Measurements from ENCODE around the gene CARD19. TPM values are rescaled to one million over a fixed set of nuclear protein-coding genes. Genes with fewer than 3 reads are reported as not detected.

The CARD19 gene
- total RNA-seq, 1 experiment from 2014 or later = 11.4 TPM

GRCh38 chr9:93082841-93083411 is 13.1 kb upstream of the CARD19 start:
- Mint-ChIP-seq H3K27me3 (ENCODE audit: insufficient read depth, unreplicated experiment) (no peaks in the 10 kb centered on the region), H3K4me1 (ENCODE audit: low read depth, unreplicated experiment) (no peaks in the 10 kb centered on the region), H3K4me3 (ENCODE audit: unreplicated experiment) (no peak overlapping the region), H3K36me3 (ENCODE audit: insufficient read depth, unreplicated experiment) (no peaks in the 10 kb centered on the region), H3K27ac (ENCODE audit: unreplicated experiment) (no peak overlapping the region), H3K9me3 (ENCODE audit: unreplicated experiment) (no peaks in the 10 kb centered on the region)
- H3K9me3 ChIP-seq = no peaks in the 10 kb centered on the region
- POLR2A ChIA-PET = no interaction called here
- no peak for TF ChIP-seq CTCF (IDR thresholded peaks at IDR 0.05; ENCODE audit: insufficient read depth in 1 of 2, low read depth in 1 of 2, low read length in 1 of 2, severe bottlenecking in 1 of 2, unreplicated experiment in 1 of 2)
- H3K4me1 ChIP-seq = no peaks in the 10 kb centered on the region
- BruUV-seq (replicated peaks) = no TSS peak
- no peaks in the 10 kb centered on the region for H3K36me3 ChIP-seq (ENCODE audit: control insufficient read depth, insufficient read depth, low read length)
- no peak for DNase-seq
- CTCF ChIA-PET = no interaction called here
- no peaks in the 10 kb centered on the region for H3K27me3 ChIP-seq (replicated peaks; ENCODE audit: control insufficient read depth, insufficient read depth, low read length)
- intact Hi-C loops (cut with micrococcal nuclease; ENCODE audit: unreplicated experiment) = no loop called here
- no peak overlapping the region for H3K4me3 ChIP-seq (ENCODE audit: low read depth, low read length)

- ChIA-PET POLR2A (no interaction called here), CTCF (no interaction called here)
- no peaks in the 10 kb centered on the region for H3K27me3 Mint-ChIP-seq (ENCODE audit: insufficient read depth, unreplicated experiment)
- DNase-seq = no peak
- Histone ChIP-seq H3K4me3 (ENCODE audit: low read depth, low read length) (no peak overlapping the region), H3K27me3 (replicated peaks; ENCODE audit: control insufficient read depth, insufficient read depth, low read length) (no peaks in the 10 kb centered on the region), H3K4me1 (no peaks in the 10 kb centered on the region), H3K9me3 (no peaks in the 10 kb centered on the region), H3K36me3 (ENCODE audit: control insufficient read depth, insufficient read depth, low read length) (no peaks in the 10 kb centered on the region)
- no TSS peak for BruUV-seq (replicated peaks)
- TF ChIP-seq CTCF (IDR thresholded peaks at IDR 0.05; ENCODE audit: insufficient read depth in 1 of 2, low read depth in 1 of 2, low read length in 1 of 2, severe bottlenecking in 1 of 2, unreplicated experiment in 1 of 2) = no peak
- H3K36me3 Mint-ChIP-seq (ENCODE audit: insufficient read depth, unreplicated experiment) = no peaks in the 10 kb centered on the region
- intact Hi-C loops (cut with micrococcal nuclease; ENCODE audit: unreplicated experiment) = no loop called here
- no peaks in the 10 kb centered on the region for H3K9me3 Mint-ChIP-seq (ENCODE audit: unreplicated experiment)
- H3K4me1 Mint-ChIP-seq (ENCODE audit: low read depth, unreplicated experiment) = no peaks in the 10 kb centered on the region
- no peak overlapping the region for H3K27ac Mint-ChIP-seq (ENCODE audit: unreplicated experiment)
- no peak overlapping the region for H3K4me3 Mint-ChIP-seq (ENCODE audit: unreplicated experiment)
These were observed 12.2 kb upstream of the CARD19 start for GRCh38 chr9:93083592-93084470.

GRCh38 chr9:93084471-93084881 is 11.5 kb upstream of the CARD19 start:
- Mint-ChIP-seq H3K4me1 (ENCODE audit: low read depth, unreplicated experiment) (no peaks in the 10 kb centered on the region), H3K27ac (ENCODE audit: unreplicated experiment) (no peak overlapping the region), H3K27me3 (ENCODE audit: insufficient read depth, unreplicated experiment) (no peaks in the 10 kb centered on the region), H3K36me3 (ENCODE audit: insufficient read depth, unreplicated experiment) (no peaks in the 10 kb centered on the region), H3K4me3 (ENCODE audit: unreplicated experiment) (no peak overlapping the region), H3K9me3 (ENCODE audit: unreplicated experiment) (no peaks in the 10 kb centered on the region)
- Histone ChIP-seq H3K9me3 (no peaks in the 10 kb centered on the region), H3K4me3 (ENCODE audit: low read depth, low read length) (no peak overlapping the region), H3K4me1 (no peaks in the 10 kb centered on the region), H3K27me3 (replicated peaks; ENCODE audit: control insufficient read depth, insufficient read depth, low read length) (no peaks in the 10 kb centered on the region), H3K36me3 (ENCODE audit: control insufficient read depth, insufficient read depth, low read length) (no peaks in the 10 kb centered on the region)
- ChIA-PET POLR2A (no interaction called here), CTCF (no interaction called here)
- no peak for TF ChIP-seq CTCF (IDR thresholded peaks at IDR 0.05; ENCODE audit: insufficient read depth in 1 of 2, low read depth in 1 of 2, low read length in 1 of 2, severe bottlenecking in 1 of 2, unreplicated experiment in 1 of 2)
- no TSS peak for BruUV-seq (replicated peaks)
- no peak for DNase-seq
- intact Hi-C loops (cut with micrococcal nuclease; ENCODE audit: unreplicated experiment) = no loop called here
